ENCODE measurements around the gene SLC35G6.

GRCh38 chr17:7495906-7496434 lies 14.7 kb downstream of the SLC35G6 start:
- TF ChIP-seq CTCF (IDR thresholded peaks at IDR 0.05; ENCODE audit: low read depth, low read length, poor library complexity, severe bottlenecking) (no peak), EZH2phosphoT487 (IDR thresholded peaks at IDR 0.05; ENCODE audit: borderline replicate concordance, low read length) (no peak)
